Measurements from ENCODE around the gene SLC27A2.

The SLC27A2 gene

GRCh38 chr15:50137330-50137761 lies 44.6 kb upstream of the SLC27A2 start:
- no peak overlapping the region for H2BK15ac ChIP-seq (ENCODE audit: low read length)
- no peaks in the 10 kb centered on the region for H3K9me3 ChIP-seq (replicated peaks in 1 of 2; ENCODE audit: control insufficient read depth in 2 of 2, insufficient read depth in 1 of 2, low read depth in 1 of 2, low read length in 2 of 2)
- no peak overlapping the region for H4K91ac ChIP-seq (ENCODE audit: low read depth, low read length, poor library complexity)
- no CpG with 5 or more reads among the region's 7 CpGs for WGBS, 2 donors (ENCODE audit: extremely low coverage in 2 of 2, insufficient read length in 2 of 2, insufficient replicate concordance in 1 of 2)
- no peak overlapping the region for H3K4me3 ChIP-seq (ENCODE audit: low read length in 2 of 2)
- no peak overlapping the region for H2BK5ac ChIP-seq (ENCODE audit: low read length)
- H4K8ac ChIP-seq (ENCODE audit: low read depth, low read length), result no peak overlapping the region
- no peak overlapping the region for H3K14ac ChIP-seq (ENCODE audit: low read length)
- H3K9ac ChIP-seq (ENCODE audit: low read depth, low read length, poor library complexity), result no peak overlapping the region
- H3K4me1 ChIP-seq (ENCODE audit: control insufficient read depth in 2 of 2, insufficient read depth in 1 of 2, low read depth in 1 of 2, low read length in 2 of 2), result no peaks in the 10 kb centered on the region
- no peak overlapping the region for H2AFZ ChIP-seq (ENCODE audit: low read length)
- H2BK12ac ChIP-seq (ENCODE audit: low read length), result no peak overlapping the region
- H3K23ac ChIP-seq (ENCODE audit: low read depth, low read length, poor library complexity), result no peak overlapping the region
- H3K27me3 ChIP-seq (ENCODE audit: control insufficient read depth in 3 of 3, insufficient read depth in 3 of 3, low read depth in 1 of 3, low read length in 3 of 3), result no peaks in the 10 kb centered on the region
- no peak overlapping the region for H2AK5ac ChIP-seq (ENCODE audit: low read depth, low read length)
- H3K4ac ChIP-seq (ENCODE audit: low read length), result no peak overlapping the region
- no peak overlapping the region for H2BK120ac ChIP-seq (ENCODE audit: low read depth, low read length)
- no peak for DNase-seq (ENCODE audit: low spot score)
- no peak overlapping the region for H3K18ac ChIP-seq (ENCODE audit: low read length)
- H3K4me2 ChIP-seq (ENCODE audit: insufficient read depth, low read length, poor library complexity, severe bottlenecking), result no peak overlapping the region
- H3K27ac ChIP-seq (replicated peaks; ENCODE audit: low read length), result no peak overlapping the region
- H3K79me1 ChIP-seq (ENCODE audit: low read depth, low read length), result no peaks in the 10 kb centered on the region
- no peaks in the 10 kb centered on the region for H3K36me3 ChIP-seq (replicated peaks in 1 of 2; ENCODE audit: control insufficient read depth in 2 of 2, insufficient read depth in 2 of 2, low read length in 2 of 2)

- Histone ChIP-seq H2AK5ac (ENCODE audit: low read depth, low read length) (no peak overlapping the region), H3K4me2 (ENCODE audit: insufficient read depth, low read length, poor library complexity, severe bottlenecking) (no peak overlapping the region), H3K4ac (ENCODE audit: low read length) (no peak overlapping the region), H3K79me1 (ENCODE audit: low read depth, low read length) (no peaks in the 10 kb centered on the region), H2BK12ac (ENCODE audit: low read length) (no peak overlapping the region), H3K18ac (ENCODE audit: low read length) (no peak overlapping the region), H2BK15ac (ENCODE audit: low read length) (no peak overlapping the region), H3K27ac (replicated peaks; ENCODE audit: low read length) (no peak overlapping the region), H3K9ac (ENCODE audit: low read depth, low read length, poor library complexity) (no peak overlapping the region), H3K14ac (ENCODE audit: low read length) (no peak overlapping the region), H2AFZ (ENCODE audit: low read length) (no peak overlapping the region), H3K36me3 (replicated peaks in 1 of 2; ENCODE audit: control insufficient read depth in 2 of 2, insufficient read depth in 2 of 2, low read length in 2 of 2) (no peaks in the 10 kb centered on the region), H2BK120ac (ENCODE audit: low read depth, low read length) (no peak overlapping the region), H3K4me3 (ENCODE audit: low read length in 2 of 2) (no peak overlapping the region), H3K23ac (ENCODE audit: low read depth, low read length, poor library complexity) (no peak overlapping the region), H3K9me3 (replicated peaks in 1 of 2; ENCODE audit: control insufficient read depth in 2 of 2, insufficient read depth in 1 of 2, low read depth in 1 of 2, low read length in 2 of 2) (no peaks in the 10 kb centered on the region), H3K27me3 (ENCODE audit: control insufficient read depth in 3 of 3, insufficient read depth in 3 of 3, low read depth in 1 of 3, low read length in 3 of 3) (no peaks in the 10 kb centered on the region), H3K4me1 (ENCODE audit: control insufficient read depth in 2 of 2, insufficient read depth in 1 of 2, low read depth in 1 of 2, low read length in 2 of 2) (no peaks in the 10 kb centered on the region), H4K8ac (ENCODE audit: low read depth, low read length) (no peak overlapping the region), H4K91ac (ENCODE audit: low read depth, low read length, poor library complexity) (no peak overlapping the region), H2BK5ac (ENCODE audit: low read length) (no peak overlapping the region)
- no CpG with 5 or more reads among the region's 2 CpGs for WGBS, 2 donors (ENCODE audit: extremely low coverage in 2 of 2, insufficient read length in 2 of 2, insufficient replicate concordance in 1 of 2)
- no peak for DNase-seq (ENCODE audit: low spot score)
Measured at GRCh38 chr15:50137893-50138292, 44.1 kb upstream of the SLC27A2 start.

- no peaks in the 10 kb centered on the region for H3K9me3 ChIP-seq (replicated peaks in 1 of 2; ENCODE audit: control insufficient read depth in 2 of 2, insufficient read depth in 1 of 2, low read depth in 1 of 2, low read length in 2 of 2)
- no peak overlapping the region for H3K4me3 ChIP-seq (ENCODE audit: low read length in 2 of 2)
- no peak overlapping the region for H3K14ac ChIP-seq (ENCODE audit: low read length)
- no peak for DNase-seq (ENCODE audit: low spot score)
- no peak overlapping the region for H2BK12ac ChIP-seq (ENCODE audit: low read length)
- no peak overlapping the region for H4K91ac ChIP-seq (ENCODE audit: low read depth, low read length, poor library complexity)
- H2AFZ ChIP-seq (ENCODE audit: low read length), result no peak overlapping the region
- H3K23ac ChIP-seq (ENCODE audit: low read depth, low read length, poor library complexity), result no peak overlapping the region
- no peaks in the 10 kb centered on the region for H3K79me1 ChIP-seq (ENCODE audit: low read depth, low read length)
- H2BK120ac ChIP-seq (ENCODE audit: low read depth, low read length), result no peak overlapping the region
- no peak overlapping the region for H3K4me2 ChIP-seq (ENCODE audit: insufficient read depth, low read length, poor library complexity, severe bottlenecking)
- H2AK5ac ChIP-seq (ENCODE audit: low read depth, low read length), result no peak overlapping the region
- no peak overlapping the region for H3K4ac ChIP-seq (ENCODE audit: low read length)
- no peak overlapping the region for H2BK5ac ChIP-seq (ENCODE audit: low read length)
- no peak overlapping the region for H4K8ac ChIP-seq (ENCODE audit: low read depth, low read length)
- no peak overlapping the region for H2BK15ac ChIP-seq (ENCODE audit: low read length)
- H3K4me1 ChIP-seq (ENCODE audit: control insufficient read depth in 2 of 2, insufficient read depth in 1 of 2, low read depth in 1 of 2, low read length in 2 of 2), result no peaks in the 10 kb centered on the region
- no peaks in the 10 kb centered on the region for H3K27me3 ChIP-seq (ENCODE audit: control insufficient read depth in 3 of 3, insufficient read depth in 3 of 3, low read depth in 1 of 3, low read length in 3 of 3)
- H3K27ac ChIP-seq (replicated peaks; ENCODE audit: low read length), result no peak overlapping the region
- no peak overlapping the region for H3K9ac ChIP-seq (ENCODE audit: low read depth, low read length, poor library complexity)
- H3K36me3 ChIP-seq (replicated peaks in 1 of 2; ENCODE audit: control insufficient read depth in 2 of 2, insufficient read depth in 2 of 2, low read length in 2 of 2), result no peaks in the 10 kb centered on the region
- H3K18ac ChIP-seq (ENCODE audit: low read length), result no peak overlapping the region
Measured at GRCh38 chr15:50138391-50138790, 43.6 kb upstream of the SLC27A2 start.

GRCh38 chr15:50140098-50140497 lies 41.9 kb upstream of the SLC27A2 start:
- Histone ChIP-seq H3K9ac (ENCODE audit: low read depth, low read length, poor library complexity) (no peak overlapping the region), H3K23ac (ENCODE audit: low read depth, low read length, poor library complexity) (no peak overlapping the region), H3K27ac (replicated peaks; ENCODE audit: low read length) (no peak overlapping the region), H2AFZ (ENCODE audit: low read length) (no peak overlapping the region), H3K4ac (ENCODE audit: low read length) (no peak overlapping the region), H2BK5ac (ENCODE audit: low read length) (no peak overlapping the region), H2AK5ac (ENCODE audit: low read depth, low read length) (no peak overlapping the region), H2BK120ac (ENCODE audit: low read depth, low read length) (no peak overlapping the region), H3K36me3 (replicated peaks in 1 of 2; ENCODE audit: control insufficient read depth in 2 of 2, insufficient read depth in 2 of 2, low read length in 2 of 2) (no peaks in the 10 kb centered on the region), H3K4me1 (ENCODE audit: control insufficient read depth in 2 of 2, insufficient read depth in 1 of 2, low read depth in 1 of 2, low read length in 2 of 2) (no peaks in the 10 kb centered on the region), H3K27me3 (ENCODE audit: control insufficient read depth in 3 of 3, insufficient read depth in 3 of 3, low read depth in 1 of 3, low read length in 3 of 3) (no peaks in the 10 kb centered on the region), H2BK15ac (ENCODE audit: low read length) (no peak overlapping the region), H3K9me3 (replicated peaks in 1 of 2; ENCODE audit: control insufficient read depth in 2 of 2, insufficient read depth in 1 of 2, low read depth in 1 of 2, low read length in 2 of 2) (no peaks in the 10 kb centered on the region), H4K91ac (ENCODE audit: low read depth, low read length, poor library complexity) (no peak overlapping the region), H3K79me1 (ENCODE audit: low read depth, low read length) (no peaks in the 10 kb centered on the region), H3K4me2 (ENCODE audit: insufficient read depth, low read length, poor library complexity, severe bottlenecking) (no peak overlapping the region), H2BK12ac (ENCODE audit: low read length) (no peak overlapping the region), H3K14ac (ENCODE audit: low read length) (no peak overlapping the region), H3K18ac (ENCODE audit: low read length) (no peak overlapping the region), H4K8ac (ENCODE audit: low read depth, low read length) (no peak overlapping the region), H3K4me3 (ENCODE audit: low read length in 2 of 2) (no peak overlapping the region)
- WGBS, 2 donors (ENCODE audit: extremely low coverage in 2 of 2, insufficient read length in 2 of 2, insufficient replicate concordance in 1 of 2), result no CpG with 5 or more reads among the region's 1 CpG
- DNase-seq (ENCODE audit: low spot score), result no peak

Data from neuronal stem cell (in vitro differentiated cells).